Measurements from ENCODE around the gene ARHGEF26.

Gene ARHGEF26

GRCh38 chr3:154152741-154153140, 31.6 kb downstream of the ARHGEF26 start:
- DNase-seq: no peak

- no peak for DNase-seq
Observed at GRCh38 chr3:154156530-154156929, 35.3 kb downstream of the ARHGEF26 start.

- no peak for DNase-seq
Observed at GRCh38 chr3:154161806-154162205, 40.6 kb downstream of the ARHGEF26 start.

GRCh38 chr3:154164387-154164786, 43.2 kb downstream of the ARHGEF26 start:
- DNase-seq: no peak

GRCh38 chr3:154168998-154169795, 48.0 kb downstream of the ARHGEF26 start:
- no peak for DNase-seq

- DNase-seq: no peak
Observed at GRCh38 chr3:154169796-154170110, 48.6 kb downstream of the ARHGEF26 start.

- no peak for DNase-seq
Observed at GRCh38 chr3:154170300-154170699, 49.1 kb downstream of the ARHGEF26 start.

GRCh38 chr3:154175041-154175440, 53.9 kb downstream of the ARHGEF26 start:
- DNase-seq: no peak

GRCh38 chr3:154176036-154176435, 54.8 kb downstream of the ARHGEF26 start:
- peak in 2 of 51 donors; percentile 0 to 4 for DNase-seq

GRCh38 chr3:154177406-154177805, 56.2 kb downstream of the ARHGEF26 start:
- no peak for DNase-seq

GRCh38 chr3:154178172-154178571, 57.0 kb downstream of the ARHGEF26 start:
- no peak for DNase-seq

- DNase-seq: peak in 3 of 51 donors; percentile 1 to 8 (median 4)
Observed at GRCh38 chr3:154180836-154181691, 59.9 kb downstream of the ARHGEF26 start.

GRCh38 chr3:154182322-154182922, 61.2 kb downstream of the ARHGEF26 start:
- DNase-seq: no peak

GRCh38 chr3:154182975-154183374, 61.8 kb downstream of the ARHGEF26 start:
- DNase-seq: no peak

GRCh38 chr3:154184582-154184981, 63.4 kb downstream of the ARHGEF26 start:
- no peak for DNase-seq

GRCh38 chr3:154188437-154188836, 67.2 kb downstream of the ARHGEF26 start:
- DNase-seq: no peak

GRCh38 chr3:154188846-154189245, 67.7 kb downstream of the ARHGEF26 start:
- no peak for DNase-seq

- DNase-seq: no peak
Observed at GRCh38 chr3:154191520-154191919, 70.3 kb downstream of the ARHGEF26 start.

- no peak for DNase-seq
Observed at GRCh38 chr3:154192225-154192624, 71.0 kb downstream of the ARHGEF26 start.

GRCh38 chr3:154193000-154193615, 71.9 kb downstream of the ARHGEF26 start:
- no peak for DNase-seq

GRCh38 chr3:154194877-154195276, 73.7 kb downstream of the ARHGEF26 start:
- no peak for DNase-seq

Data from hypothalamus (tissue), 51 donors.